ENCODE measurements around the gene ERC2. TPM values are rescaled to one million over a fixed set of nuclear protein-coding genes. Genes with fewer than 3 reads are reported as not detected.
A peak's percentile ranks its signal among the peaks of the same experiment; 100 is the strongest.

ERC2 gene
- total RNA-seq, 3 donors from 2014 or later: 0.64 to 7.3 (median 1.3) TPM

DNA sequence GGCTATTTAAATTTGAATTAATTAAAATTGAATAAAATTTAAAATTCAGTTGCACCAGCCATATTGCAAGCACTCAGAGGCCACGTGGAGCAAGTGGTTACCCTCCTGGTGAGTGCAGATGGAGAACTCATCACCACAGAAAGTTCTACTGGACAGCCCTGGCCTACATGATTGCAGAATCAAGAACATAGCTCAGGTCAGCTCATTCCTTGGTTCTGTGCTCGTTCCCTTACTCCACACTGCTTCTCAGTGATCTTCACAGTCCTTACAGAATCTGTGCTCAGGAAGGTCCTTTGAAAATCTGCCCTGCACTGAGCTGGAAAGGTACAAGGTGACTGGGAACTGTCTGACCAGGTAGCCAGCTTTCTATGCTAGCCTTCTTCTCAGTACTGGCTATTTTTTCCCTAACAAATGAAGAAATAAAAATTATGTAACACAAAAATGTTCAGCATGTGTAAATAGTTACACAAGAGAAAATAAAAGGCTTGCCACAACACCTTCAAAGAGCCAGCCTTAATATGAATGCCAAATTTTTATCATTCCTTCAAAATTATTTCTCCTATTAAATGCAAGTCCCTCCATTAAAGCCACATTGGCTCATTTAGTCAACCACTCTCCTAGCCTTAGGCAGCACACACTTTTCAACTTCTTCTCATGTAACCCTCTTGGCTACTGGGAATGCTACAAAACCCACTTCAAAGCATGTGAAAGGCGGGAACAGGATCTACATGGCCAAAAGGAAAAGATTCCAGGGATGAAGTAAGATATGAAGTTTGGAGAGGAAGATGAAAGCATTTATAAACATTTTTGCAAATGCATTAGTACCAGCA is 654.8 kb downstream of the ERC2 start:
- intact Hi-C loops (cut with DNase I; ENCODE audit: low total_unique reads): no loop called here
- peak in 1 of 2 donors; percentile 39 for DNase-seq (ENCODE audit: low spot score in 2 of 2)

GRCh38 chr3:55812394-55813013 is 655.8 kb downstream of the ERC2 start:
- Histone ChIP-seq H3K27ac (no peak overlapping the region), H3K27me3 (no peaks in the 10 kb centered on the region), H3K9me3 (no peaks in the 10 kb centered on the region), H3K4me3 (no peak overlapping the region), H3K36me3 (no peaks in the 10 kb centered on the region), H3K4me1 (no peaks in the 10 kb centered on the region)
- TF ChIP-seq POLR2AphosphoS5 (IDR thresholded peaks at IDR 0.05) (no peak), POLR2A (IDR thresholded peaks at IDR 0.05) (no peak)
- TF ChIP-seq, protein P1, sequence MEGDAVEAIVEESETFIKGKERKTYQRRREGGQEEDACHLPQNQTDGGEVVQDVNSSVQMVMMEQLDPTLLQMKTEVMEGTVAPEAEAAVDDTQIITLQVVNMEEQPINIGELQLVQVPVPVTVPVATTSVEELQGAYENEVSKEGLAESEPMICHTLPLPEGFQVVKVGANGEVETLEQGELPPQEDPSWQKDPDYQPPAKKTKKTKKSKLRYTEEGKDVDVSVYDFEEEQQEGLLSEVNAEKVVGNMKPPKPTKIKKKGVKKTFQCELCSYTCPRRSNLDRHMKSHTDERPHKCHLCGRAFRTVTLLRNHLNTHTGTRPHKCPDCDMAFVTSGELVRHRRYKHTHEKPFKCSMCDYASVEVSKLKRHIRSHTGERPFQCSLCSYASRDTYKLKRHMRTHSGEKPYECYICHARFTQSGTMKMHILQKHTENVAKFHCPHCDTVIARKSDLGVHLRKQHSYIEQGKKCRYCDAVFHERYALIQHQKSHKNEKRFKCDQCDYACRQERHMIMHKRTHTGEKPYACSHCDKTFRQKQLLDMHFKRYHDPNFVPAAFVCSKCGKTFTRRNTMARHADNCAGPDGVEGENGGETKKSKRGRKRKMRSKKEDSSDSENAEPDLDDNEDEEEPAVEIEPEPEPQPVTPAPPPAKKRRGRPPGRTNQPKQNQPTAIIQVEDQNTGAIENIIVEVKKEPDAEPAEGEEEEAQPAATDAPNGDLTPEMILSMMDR (IDR thresholded peaks at IDR 0.05): no peak
- no peak for DNase-seq (ENCODE audit: low spot score in 2 of 2)
- intact Hi-C loops (cut with DNase I; ENCODE audit: low total_unique reads): no loop called here

More for the DNA sequence above, 654.8 kb downstream of the ERC2 start:
- H3K9me3 ChIP-seq: no peaks in the 10 kb centered on the region
- no peak for TF ChIP-seq POLR2AphosphoS5 (IDR thresholded peaks at IDR 0.05)
- TF ChIP-seq, protein P1 (IDR thresholded peaks at IDR 0.05): no peak
- no peak for TF ChIP-seq POLR2A (IDR thresholded peaks at IDR 0.05)
- H3K36me3 ChIP-seq: no peaks in the 10 kb centered on the region
- H3K4me1 ChIP-seq: no peaks in the 10 kb centered on the region
- peak overlapping the region in 1 of 2 donors; percentile 58 for H3K27ac ChIP-seq
- no peak overlapping the region for H3K4me3 ChIP-seq
- H3K27me3 ChIP-seq: no peaks in the 10 kb centered on the region

GRCh38 chr3:55807210-55807609 is 661.1 kb downstream of the ERC2 start:
- H3K27me3 ChIP-seq: no peaks in the 10 kb centered on the region
- H3K4me1 ChIP-seq: no peaks in the 10 kb centered on the region
- TF ChIP-seq, protein P1 (IDR thresholded peaks at IDR 0.05): no peak
- no peak overlapping the region for H3K4me3 ChIP-seq
- no peaks in the 10 kb centered on the region for H3K36me3 ChIP-seq
- H3K9me3 ChIP-seq: no peaks in the 10 kb centered on the region
- intact Hi-C loops (cut with DNase I; ENCODE audit: low total_unique reads): no loop called here
- DNase-seq (ENCODE audit: low spot score in 2 of 2): no peak
- no peak overlapping the region for H3K27ac ChIP-seq

DNA sequence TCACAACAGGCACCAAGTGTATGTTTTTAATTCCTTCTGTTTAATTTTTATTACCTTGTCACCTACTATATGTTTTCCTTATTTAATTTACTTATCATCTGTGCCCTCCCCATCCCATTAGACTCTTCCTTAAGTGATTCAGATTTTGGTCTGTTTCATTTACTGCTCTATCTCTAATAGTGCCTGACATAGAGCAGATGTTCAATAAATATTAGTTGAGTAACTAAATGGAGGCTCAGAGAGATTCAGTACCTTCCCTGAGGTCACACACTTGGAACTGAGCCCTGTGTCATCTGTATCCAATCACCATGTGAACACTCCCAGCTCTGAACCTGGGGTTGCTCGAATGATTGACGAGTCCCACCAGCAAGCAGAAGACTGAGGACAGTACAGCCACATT is 663.1 kb downstream of the ERC2 start:
- H3K27ac ChIP-seq: no peak overlapping the region
- H3K4me3 ChIP-seq: no peak overlapping the region
- no peaks in the 10 kb centered on the region for H3K36me3 ChIP-seq
- intact Hi-C loops (cut with DNase I; ENCODE audit: low total_unique reads): no loop called here
- H3K9me3 ChIP-seq: no peaks in the 10 kb centered on the region
- TF ChIP-seq, protein P1 (IDR thresholded peaks at IDR 0.05): no peak
- TF ChIP-seq POLR2A (IDR thresholded peaks at IDR 0.05) (no peak), POLR2AphosphoS5 (IDR thresholded peaks at IDR 0.05) (no peak)
- no peak for DNase-seq (ENCODE audit: low spot score in 2 of 2)
- no peaks in the 10 kb centered on the region for H3K4me1 ChIP-seq
- H3K27me3 ChIP-seq: no peaks in the 10 kb centered on the region

Measured in breast epithelium (tissue), 4 donors.